Stomach (tissue), 9 donors: ENCODE results near the gene PTPN3. TPM values are rescaled to one million over a fixed set of nuclear protein-coding genes. Genes with fewer than 3 reads are reported as not detected.

ENCODE experiments used
- DNase-seq, 2 donors: peaks; one replicate each; pipeline versions ENCODE4 v3.0.0 to v3.0.0-alpha.2; 2013 to 2019
- H3K27ac ChIP-seq, 5 donors: fragments of 200-600 bp in 4 of 5; sonication (generic) in 4 of 5; one replicate each; pipeline ENCODE4 v1.5.1; 2013 to 2019; ENCODE audit warnings: mild to moderate bottlenecking in 1 of 5, moderate library complexity in 1 of 5
- H3K27me3 ChIP-seq, 3 donors: fragments of 200-600 bp; sonication (generic); one replicate each; pipeline ENCODE4 v1.5.1; 2017 to 2019; ENCODE audit warnings: mixed run types in 1 of 3
- H3K36me3 ChIP-seq, 4 donors: fragments of 200-600 bp; sonication (generic); 1 replicate in 3 of 4; 2 replicates in 1 of 4; pipeline ENCODE4 v1.5.1; 2016 to 2019
- H3K4me1 ChIP-seq, 4 donors: fragments of 200-600 bp; sonication (generic); one replicate each; pipeline ENCODE4 v1.5.1; 2016 to 2019
- H3K4me3 ChIP-seq, 4 donors: fragments of 200-600 bp; sonication (generic) in 3 of 4; one replicate each; pipeline ENCODE4 v1.5.1; 2016 to 2019; ENCODE audit warnings: mild to moderate bottlenecking in 1 of 4
- H3K9me3 ChIP-seq, 4 donors: fragments of 200-600 bp; sonication (generic); one replicate each; pipeline ENCODE4 v1.5.1; 2016 to 2019
- CTCF ChIP-seq, 7 experiments: fragments of 450-650 bp in 4 of 7; fragments of 200-600 bp in 3 of 7; sonication (generic) in 3 of 7; IDR thresholded peaks; one replicate each; pipeline ENCODE4 v1.5.1; 2016 to 2019; ENCODE audit warnings: antibody characterized with exemption in 7 of 7, control low read depth in 2 of 7, mild to moderate bottlenecking in 1 of 7
- EP300 ChIP-seq: sonication (generic); formaldehyde crosslinking; IDR thresholded peaks from one replicate; pipeline ENCODE4 v1.6.1; 2017; ENCODE audit warnings: antibody characterized with exemption
- POLR2A ChIP-seq, 4 donors: fragments of 450-650 bp; IDR thresholded peaks; one replicate each; pipeline ENCODE4 v1.6.1; 2016; ENCODE audit warnings: antibody characterized with exemption in 4 of 4, control low read depth in 2 of 4, mild to moderate bottlenecking in 1 of 4, moderate library complexity in 1 of 4
- POLR2AphosphoS5 ChIP-seq, 3 donors: sonication (generic); formaldehyde crosslinking; IDR thresholded peaks; one replicate each; pipeline ENCODE4 v1.6.1; 2016; ENCODE audit warnings: antibody characterized with exemption in 3 of 3
- WGBS, 5 donors: extraction: QIAGEN DNeasy Blood & Tissue Kit in 3 of 5; methylation state at CpG; one replicate each; pipeline versions ENCODE4 v1.1.5 to v1.1.7; 2013 to 2018; 5-methylcytosine and 5-hydroxymethylcytosine counted together
- intact Hi-C: fragments of 100-400 bp; cut with DNase I; formaldehyde crosslinking; loops from one replicate; pipeline ENCODE4 v1.15.1; 2023; ENCODE audit warnings: low total_unique reads
- polyA plus RNA-seq, 3 donors: library from polyadenylated mRNA; stranded (reverse); fragments of 200-250 nt; gene quantifications; one replicate each; pipeline ENCODE4 v1.2.3, GENCODE V29; 2013
- total RNA-seq, 5 donors: library from RNA; depleted of rRNA; stranded (reverse); fragments of >200 nt; gene quantifications; one replicate each; pipeline versions ENCODE4 v1.1.0 to v1.2.3, GENCODE V29; 2014 to 2016
- donor health status: healthy with polysubstance abuse.
- donor health status: Bipolar disorder and iron deficiency.
- donor health status: healthy.

PTPN3 gene
- total and polyA plus RNA-seq, 8 donors, result 4.7 to 16.7 (median 13.1) TPM

GRCh38 chr9:109475526-109475925, 22.6 kb downstream of the PTPN3 start:
- Histone ChIP-seq H3K4me3 (no peak overlapping the region), H3K27ac (peak overlapping the region; percentile 21 to 93 (median 47)), H3K27me3 (no peaks in the 10 kb centered on the region), H3K4me1 (peaks cover 0 to 65% (median 29%) of the 10 kb centered on the region in 4 donors), H3K9me3 (no peaks in the 10 kb centered on the region), H3K36me3 (no peaks in the 10 kb centered on the region)
- intact Hi-C loops, result no loop called here
- DNase-seq, result no peak
- TF ChIP-seq EP300, result no peak
- no peak for TF ChIP-seq CTCF (IDR thresholded peaks at IDR 0.05)
- TF ChIP-seq POLR2A (IDR thresholded peaks at IDR 0.05), result no peak
- no peak for TF ChIP-seq POLR2AphosphoS5 (IDR thresholded peaks at IDR 0.05)
- WGBS, 5 donors, result 28 to 56% (median 35%) methylated on average over 7 of the region's 7 CpGs

- H3K4me3 ChIP-seq, result no peak overlapping the region
- no peaks in the 10 kb centered on the region for H3K27me3 ChIP-seq
- H3K4me1 ChIP-seq, result peaks cover 0 to 68% (median 29%) of the 10 kb centered on the region in 4 donors
- intact Hi-C loops, result no loop called here
- WGBS, 5 donors, result 75 to 90% (median 81%) methylated on average over 2 of the region's 2 CpGs
- no peaks in the 10 kb centered on the region for H3K36me3 ChIP-seq
- H3K27ac ChIP-seq, result peak overlapping the region in 4 of 5 donors; percentile 21 to 93 (median 66)
- H3K9me3 ChIP-seq, result no peaks in the 10 kb centered on the region
- TF ChIP-seq CTCF (IDR thresholded peaks at IDR 0.05) (no peak), POLR2A (IDR thresholded peaks at IDR 0.05) (no peak), POLR2AphosphoS5 (IDR thresholded peaks at IDR 0.05) (no peak), EP300 (no peak)
- no peak for DNase-seq
These were observed 23.2 kb downstream of the PTPN3 start for GRCh38 chr9:109474944-109475343.

GRCh38 chr9:109474170-109474569, 23.9 kb downstream of the PTPN3 start:
- Histone ChIP-seq H3K9me3 (no peaks in the 10 kb centered on the region), H3K36me3 (no peaks in the 10 kb centered on the region), H3K4me1 (peaks cover 0 to 70% (median 29%) of the 10 kb centered on the region in 4 donors), H3K27ac (peak overlapping the region in 3 of 5 donors; percentile 1 to 93 (median 27)), H3K27me3 (no peaks in the 10 kb centered on the region), H3K4me3 (no peak overlapping the region)
- no peak for DNase-seq
- 73 to 85% (median 79%) methylated on average over 7 of the region's 7 CpGs for WGBS, 5 donors
- intact Hi-C loops, result no loop called here
- TF ChIP-seq POLR2AphosphoS5 (IDR thresholded peaks at IDR 0.05) (no peak), POLR2A (IDR thresholded peaks at IDR 0.05) (no peak), CTCF (IDR thresholded peaks at IDR 0.05) (no peak), EP300 (no peak)

- Histone ChIP-seq H3K27ac (peak overlapping the region in 3 of 5 donors; percentile 9 to 93 (median 27)), H3K9me3 (no peaks in the 10 kb centered on the region), H3K4me3 (no peak overlapping the region), H3K4me1 (peaks cover 0 to 66% (median 29%) of the 10 kb centered on the region in 4 donors), H3K36me3 (no peaks in the 10 kb centered on the region), H3K27me3 (no peaks in the 10 kb centered on the region)
- WGBS, 5 donors, result 41 to 67% (median 45%) methylated on average over 7 of the region's 7 CpGs
- DNase-seq, result no peak
- intact Hi-C loops, result no loop called here
- TF ChIP-seq EP300, result no peak
- TF ChIP-seq CTCF (IDR thresholded peaks at IDR 0.05), result no peak
- TF ChIP-seq POLR2A (IDR thresholded peaks at IDR 0.05), result no peak
- TF ChIP-seq POLR2AphosphoS5 (IDR thresholded peaks at IDR 0.05), result no peak
These were observed 24.8 kb downstream of the PTPN3 start for GRCh38 chr9:109473329-109473728.
